HG02798 (cell line): ENCODE data around the gene REX1BD.
"Not testable (repeated sequence)": the region's sequence is repeated elsewhere in the genome, so short reads cannot be mapped to it uniquely, and the experiment has no call there.

ENCODE experiments used
- ATAC-seq: cut with Tn5 transposase; IDR thresholded peaks from one replicate; pipeline ENCODE4 v1.9.1; 2021; ENCODE audit warnings: mild to moderate bottlenecking; ENCODE audit not compliant: unreplicated experiment, poor library complexity

Gene REX1BD

GRCh38 chr19:18576383-18576782, 12.2 kb upstream of the REX1BD start:
- ATAC-seq, result no peak

GRCh38 chr19:18577365-18577914, 11.2 kb upstream of the REX1BD start:
- no peak for ATAC-seq

GRCh38 chr19:18580311-18580710, 8.3 kb upstream of the REX1BD start:
- ATAC-seq, result no peak

GRCh38 chr19:18586306-18586705, 2.3 kb upstream of the REX1BD start:
- no peak for ATAC-seq

- ATAC-seq, result no peak
Observed at GRCh38 chr19:18587561-18587960, 1.0 kb upstream of the REX1BD start.

- ATAC-seq, result no peak
Observed at GRCh38 chr19:18587962-18588610, 512 bp upstream of the REX1BD start.

- peak; percentile 20 for ATAC-seq
Observed at GRCh38 chr19:18589380-18590272, 1.0 kb downstream of the REX1BD start.

- ATAC-seq, result no peak
Observed at GRCh38 chr19:18590273-18591272, 2.0 kb downstream of the REX1BD start.

GRCh38 chr19:18591735-18592385, 3.3 kb downstream of the REX1BD start:
- no peak for ATAC-seq

GRCh38 chr19:18592732-18593131, 4.1 kb downstream of the REX1BD start:
- not testable (repeated sequence) for ATAC-seq

- ATAC-seq, result no peak
Observed at GRCh38 chr19:18593367-18594095, 4.9 kb downstream of the REX1BD start.

- peak; percentile 72 for ATAC-seq
Observed at GRCh38 chr19:18594096-18594823, 5.7 kb downstream of the REX1BD start.

- no peak for ATAC-seq
Observed at GRCh38 chr19:18594824-18595373, 6.3 kb downstream of the REX1BD start.

- ATAC-seq, result no peak
Observed at GRCh38 chr19:18595475-18595874, 6.9 kb downstream of the REX1BD start.

GRCh38 chr19:18596752-18597157, 8.2 kb downstream of the REX1BD start:
- ATAC-seq, result no peak

GRCh38 chr19:18597809-18598660, 9.4 kb downstream of the REX1BD start:
- ATAC-seq, result no peak

- ATAC-seq, result no peak
Observed at GRCh38 chr19:18599485-18599884, 10.9 kb downstream of the REX1BD start.
